ENCODE measurements around the gene DNASE1L3. TPM values are rescaled to one million over a fixed set of nuclear protein-coding genes. Genes with fewer than 3 reads are reported as not detected.

DNASE1L3 gene
- total RNA-seq, 1 experiment from 2014 or later: not detected

DNA sequence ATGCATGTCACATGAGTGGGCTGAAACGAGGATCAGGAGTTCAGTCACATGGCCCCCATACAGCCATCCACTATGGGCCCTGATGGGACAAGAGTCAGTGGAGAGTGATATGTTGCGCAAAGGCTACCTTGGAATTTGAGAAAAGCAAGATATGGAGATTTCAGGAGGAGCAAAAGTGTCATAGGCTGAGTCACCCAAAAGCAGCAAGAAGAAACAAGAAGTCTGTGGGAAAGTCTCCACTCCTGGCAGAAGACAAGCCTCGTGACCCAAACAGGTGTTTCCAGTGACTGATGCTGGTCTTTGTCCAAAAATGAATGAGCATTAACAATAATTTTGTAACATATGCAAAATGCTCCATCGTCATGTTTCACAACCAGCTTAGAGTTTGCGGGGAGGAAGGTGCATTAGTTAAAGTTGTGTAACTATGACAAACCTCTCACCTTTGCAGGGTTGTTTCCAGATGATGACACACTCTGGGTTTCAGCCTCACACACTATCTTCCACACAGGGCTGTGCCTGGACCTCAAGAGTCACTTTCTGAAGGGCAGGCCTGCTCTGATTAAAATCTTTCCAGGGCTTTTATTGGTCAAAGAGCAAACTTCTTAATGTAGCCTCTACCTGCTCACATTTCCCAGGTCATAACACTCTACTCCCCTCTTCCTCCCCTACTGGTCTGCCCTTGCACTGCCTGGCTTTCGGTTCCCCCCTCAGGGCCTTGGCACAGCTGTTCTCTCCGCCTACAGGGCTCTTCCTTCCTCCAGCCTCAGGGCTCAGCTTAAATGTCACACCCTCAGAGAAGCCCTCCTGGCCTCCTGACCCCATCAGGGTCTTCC, 3.9 kb upstream of the DNASE1L3 start:
- BruUV-seq (replicated peaks): no TSS peak
- no peaks in the 10 kb centered on the region for H3K36me3 Mint-ChIP-seq (ENCODE audit: insufficient read depth, unreplicated experiment)
- peaks cover 15% of the 10 kb centered on the region for H3K4me1 Mint-ChIP-seq (ENCODE audit: low read depth, unreplicated experiment)
- no peak overlapping the region for H3K4me3 Mint-ChIP-seq (ENCODE audit: low read depth, unreplicated experiment)
- H3K27ac Mint-ChIP-seq (ENCODE audit: unreplicated experiment): no peak overlapping the region
- TF ChIP-seq, protein P1, sequence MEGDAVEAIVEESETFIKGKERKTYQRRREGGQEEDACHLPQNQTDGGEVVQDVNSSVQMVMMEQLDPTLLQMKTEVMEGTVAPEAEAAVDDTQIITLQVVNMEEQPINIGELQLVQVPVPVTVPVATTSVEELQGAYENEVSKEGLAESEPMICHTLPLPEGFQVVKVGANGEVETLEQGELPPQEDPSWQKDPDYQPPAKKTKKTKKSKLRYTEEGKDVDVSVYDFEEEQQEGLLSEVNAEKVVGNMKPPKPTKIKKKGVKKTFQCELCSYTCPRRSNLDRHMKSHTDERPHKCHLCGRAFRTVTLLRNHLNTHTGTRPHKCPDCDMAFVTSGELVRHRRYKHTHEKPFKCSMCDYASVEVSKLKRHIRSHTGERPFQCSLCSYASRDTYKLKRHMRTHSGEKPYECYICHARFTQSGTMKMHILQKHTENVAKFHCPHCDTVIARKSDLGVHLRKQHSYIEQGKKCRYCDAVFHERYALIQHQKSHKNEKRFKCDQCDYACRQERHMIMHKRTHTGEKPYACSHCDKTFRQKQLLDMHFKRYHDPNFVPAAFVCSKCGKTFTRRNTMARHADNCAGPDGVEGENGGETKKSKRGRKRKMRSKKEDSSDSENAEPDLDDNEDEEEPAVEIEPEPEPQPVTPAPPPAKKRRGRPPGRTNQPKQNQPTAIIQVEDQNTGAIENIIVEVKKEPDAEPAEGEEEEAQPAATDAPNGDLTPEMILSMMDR (IDR thresholded peaks at IDR 0.05; ENCODE audit: unreplicated experiment): no peak
- intact Hi-C loops (cut with micrococcal nuclease; ENCODE audit: unreplicated experiment): no loop called here
- H3K27me3 Mint-ChIP-seq (ENCODE audit: unreplicated experiment): peaks cover 29% of the 10 kb centered on the region
- DNase-seq: no peak
- H3K9me3 Mint-ChIP-seq (ENCODE audit: low read depth, unreplicated experiment): no peaks in the 10 kb centered on the region
- CTCF ChIA-PET: interaction anchor here (0.9 kb wide), 1 partner anchor 27 kb away, joined by 3 read pairs; no protein-coding TSS in a partner anchor

- no peak overlapping the region for H3K27ac Mint-ChIP-seq (ENCODE audit: unreplicated experiment)
- H3K4me1 Mint-ChIP-seq (ENCODE audit: low read depth, unreplicated experiment): peaks cover 2% of the 10 kb centered on the region
- no peaks in the 10 kb centered on the region for H3K9me3 Mint-ChIP-seq (ENCODE audit: low read depth, unreplicated experiment)
- H3K27me3 Mint-ChIP-seq (ENCODE audit: unreplicated experiment): peaks cover 29% of the 10 kb centered on the region
- CTCF ChIA-PET: no interaction called here
- BruUV-seq (replicated peaks): no TSS peak
- H3K4me3 Mint-ChIP-seq (ENCODE audit: low read depth, unreplicated experiment): no peak overlapping the region
- DNase-seq: no peak
- TF ChIP-seq, protein P1 (IDR thresholded peaks at IDR 0.05; ENCODE audit: unreplicated experiment): no peak
- intact Hi-C loops (cut with micrococcal nuclease; ENCODE audit: unreplicated experiment): no loop called here
- no peaks in the 10 kb centered on the region for H3K36me3 Mint-ChIP-seq (ENCODE audit: insufficient read depth, unreplicated experiment)
These were observed 839 bp downstream of the DNASE1L3 start for GRCh38 chr3:58209933-58210332.

GRCh38 chr3:58207954-58208353, 2.8 kb downstream of the DNASE1L3 start:
- DNase-seq: no peak
- H3K4me1 Mint-ChIP-seq (ENCODE audit: low read depth, unreplicated experiment): no peaks in the 10 kb centered on the region
- H3K4me3 Mint-ChIP-seq (ENCODE audit: low read depth, unreplicated experiment): no peak overlapping the region
- H3K27me3 Mint-ChIP-seq (ENCODE audit: unreplicated experiment): peaks cover 17% of the 10 kb centered on the region
- TF ChIP-seq, protein P1 (IDR thresholded peaks at IDR 0.05; ENCODE audit: unreplicated experiment): no peak
- no peak overlapping the region for H3K27ac Mint-ChIP-seq (ENCODE audit: unreplicated experiment)
- BruUV-seq (replicated peaks): no TSS peak
- H3K9me3 Mint-ChIP-seq (ENCODE audit: low read depth, unreplicated experiment): peaks cover 3% of the 10 kb centered on the region
- CTCF ChIA-PET: no interaction called here
- intact Hi-C loops (cut with micrococcal nuclease; ENCODE audit: unreplicated experiment): no loop called here
- H3K36me3 Mint-ChIP-seq (ENCODE audit: insufficient read depth, unreplicated experiment): no peaks in the 10 kb centered on the region

DNA sequence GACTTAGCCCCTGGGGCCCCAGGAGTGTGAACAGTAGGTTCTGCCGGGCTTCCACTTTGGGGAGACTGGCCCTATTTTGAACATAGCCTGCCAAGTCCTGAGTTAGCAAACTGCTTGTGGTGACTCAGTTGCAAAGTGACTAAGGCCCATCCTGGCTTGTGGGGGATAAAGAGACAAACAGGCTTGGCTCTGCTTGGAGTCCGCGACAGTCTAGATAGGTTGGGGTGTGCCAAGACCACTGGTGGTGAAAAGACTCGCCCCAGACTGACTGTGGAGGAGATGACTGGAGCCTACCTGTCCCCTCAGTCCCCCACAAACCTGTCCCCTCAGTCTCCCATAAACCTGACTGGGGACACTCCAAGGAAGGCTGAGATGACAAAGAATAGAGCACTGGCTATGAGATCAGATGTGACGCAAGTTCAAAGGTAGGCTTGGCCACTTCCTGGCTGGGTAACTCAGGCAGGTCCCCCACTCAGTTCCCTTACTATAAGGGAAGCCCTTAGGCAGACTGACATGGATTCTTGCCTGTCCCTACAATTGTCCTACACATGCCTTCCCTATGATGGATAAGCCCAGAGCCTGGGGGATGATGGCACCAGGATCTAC, 4.3 kb downstream of the DNASE1L3 start:
- intact Hi-C loops (cut with micrococcal nuclease; ENCODE audit: unreplicated experiment): no loop called here
- peaks cover 3% of the 10 kb centered on the region for H3K9me3 Mint-ChIP-seq (ENCODE audit: low read depth, unreplicated experiment)
- BruUV-seq (replicated peaks): no TSS peak
- H3K27me3 Mint-ChIP-seq (ENCODE audit: unreplicated experiment): peaks cover 17% of the 10 kb centered on the region
- H3K4me1 Mint-ChIP-seq (ENCODE audit: low read depth, unreplicated experiment): no peaks in the 10 kb centered on the region
- CTCF ChIA-PET: no interaction called here
- TF ChIP-seq, protein P1 (IDR thresholded peaks at IDR 0.05; ENCODE audit: unreplicated experiment): no peak
- DNase-seq: peak; percentile 8
- H3K4me3 Mint-ChIP-seq (ENCODE audit: low read depth, unreplicated experiment): no peak overlapping the region
- no peaks in the 10 kb centered on the region for H3K36me3 Mint-ChIP-seq (ENCODE audit: insufficient read depth, unreplicated experiment)
- no peak overlapping the region for H3K27ac Mint-ChIP-seq (ENCODE audit: unreplicated experiment)
